ENCODE measurements around the gene KRTAP2-3.
"Not testable (repeated sequence)": the region's sequence is repeated elsewhere in the genome, so short reads cannot be mapped to it uniquely, and the experiment has no call there.

Gene KRTAP2-3

DNA sequence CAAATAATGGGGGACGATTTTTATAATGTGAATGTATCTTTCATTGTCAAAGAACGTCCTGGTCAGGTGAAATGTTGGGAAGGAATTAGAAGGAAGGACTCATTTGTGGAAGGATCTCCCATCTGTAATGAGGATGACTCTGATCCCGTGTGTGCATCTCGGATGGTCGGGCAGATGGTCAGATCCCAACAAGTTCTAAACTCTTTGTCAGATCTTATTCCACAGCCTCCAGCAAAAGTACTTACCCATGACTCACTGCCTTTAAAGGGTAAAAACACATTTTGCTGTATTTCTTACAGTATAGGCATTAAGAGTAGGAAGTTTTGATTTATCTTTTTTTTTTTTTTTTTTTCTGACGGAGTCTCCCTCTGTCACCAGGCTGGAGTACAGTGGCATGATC, 38.6 kb upstream of the KRTAP2-3 start:
- TF ChIP-seq, protein P1, sequence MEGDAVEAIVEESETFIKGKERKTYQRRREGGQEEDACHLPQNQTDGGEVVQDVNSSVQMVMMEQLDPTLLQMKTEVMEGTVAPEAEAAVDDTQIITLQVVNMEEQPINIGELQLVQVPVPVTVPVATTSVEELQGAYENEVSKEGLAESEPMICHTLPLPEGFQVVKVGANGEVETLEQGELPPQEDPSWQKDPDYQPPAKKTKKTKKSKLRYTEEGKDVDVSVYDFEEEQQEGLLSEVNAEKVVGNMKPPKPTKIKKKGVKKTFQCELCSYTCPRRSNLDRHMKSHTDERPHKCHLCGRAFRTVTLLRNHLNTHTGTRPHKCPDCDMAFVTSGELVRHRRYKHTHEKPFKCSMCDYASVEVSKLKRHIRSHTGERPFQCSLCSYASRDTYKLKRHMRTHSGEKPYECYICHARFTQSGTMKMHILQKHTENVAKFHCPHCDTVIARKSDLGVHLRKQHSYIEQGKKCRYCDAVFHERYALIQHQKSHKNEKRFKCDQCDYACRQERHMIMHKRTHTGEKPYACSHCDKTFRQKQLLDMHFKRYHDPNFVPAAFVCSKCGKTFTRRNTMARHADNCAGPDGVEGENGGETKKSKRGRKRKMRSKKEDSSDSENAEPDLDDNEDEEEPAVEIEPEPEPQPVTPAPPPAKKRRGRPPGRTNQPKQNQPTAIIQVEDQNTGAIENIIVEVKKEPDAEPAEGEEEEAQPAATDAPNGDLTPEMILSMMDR (IDR thresholded peaks at IDR 0.05; ENCODE audit: low read depth, low read length) = no peak
- no peak overlapping the region for H3K4me3 ChIP-seq (ENCODE audit: low read depth, low read length)
- DNase-seq (ENCODE audit: low read depth, low spot score) = peak; percentile 31
- in situ Hi-C loops (cut with HindIII; ENCODE audit: low sequenced_read_pairs) = no loop called here

DNA sequence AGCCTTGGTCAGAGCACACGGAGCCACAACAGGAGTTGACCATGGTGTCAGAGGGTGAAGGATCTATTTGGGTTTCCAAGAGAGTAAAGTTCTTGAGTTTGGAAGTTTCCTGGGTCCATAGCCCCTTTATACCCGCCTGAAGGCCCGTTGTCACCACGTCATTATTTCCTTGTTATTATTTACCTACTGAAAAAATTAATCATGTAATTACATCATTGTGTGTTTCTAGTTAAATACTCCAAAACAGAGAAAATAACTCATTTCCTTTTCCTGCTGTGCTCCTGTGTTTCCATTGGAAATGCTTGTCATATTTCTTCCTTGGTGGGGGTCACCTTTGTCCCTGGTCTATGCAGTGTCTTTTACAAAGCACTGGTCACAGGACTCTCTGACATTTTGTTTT, 38.1 kb upstream of the KRTAP2-3 start, which contains the start of gene KRTAP4-8:
TSS of gene KRTAP4-8 (minus strand) at position 101 of the 400 bp plus-strand sequence. CDS start at position 43, 58 bp downstream.
- no peak for DNase-seq (ENCODE audit: low read depth, low spot score)
- in situ Hi-C loops (cut with HindIII; ENCODE audit: low sequenced_read_pairs) = no loop called here
- no peak within 1 kb of the TSS for H3K4me3 ChIP-seq (ENCODE audit: low read depth, low read length)
- TF ChIP-seq, protein P1 (IDR thresholded peaks at IDR 0.05; ENCODE audit: low read depth, low read length) = no peak

GRCh38 chr17:41096055-41096454, 36.1 kb upstream of the KRTAP2-3 start:
- TF ChIP-seq, protein P1 (IDR thresholded peaks at IDR 0.05; ENCODE audit: low read depth, low read length) = no peak
- in situ Hi-C loops (cut with HindIII; ENCODE audit: low sequenced_read_pairs) = no loop called here
- no peak for DNase-seq (ENCODE audit: low read depth, low spot score)
- no peak overlapping the region for H3K4me3 ChIP-seq (ENCODE audit: low read depth, low read length)

DNA sequence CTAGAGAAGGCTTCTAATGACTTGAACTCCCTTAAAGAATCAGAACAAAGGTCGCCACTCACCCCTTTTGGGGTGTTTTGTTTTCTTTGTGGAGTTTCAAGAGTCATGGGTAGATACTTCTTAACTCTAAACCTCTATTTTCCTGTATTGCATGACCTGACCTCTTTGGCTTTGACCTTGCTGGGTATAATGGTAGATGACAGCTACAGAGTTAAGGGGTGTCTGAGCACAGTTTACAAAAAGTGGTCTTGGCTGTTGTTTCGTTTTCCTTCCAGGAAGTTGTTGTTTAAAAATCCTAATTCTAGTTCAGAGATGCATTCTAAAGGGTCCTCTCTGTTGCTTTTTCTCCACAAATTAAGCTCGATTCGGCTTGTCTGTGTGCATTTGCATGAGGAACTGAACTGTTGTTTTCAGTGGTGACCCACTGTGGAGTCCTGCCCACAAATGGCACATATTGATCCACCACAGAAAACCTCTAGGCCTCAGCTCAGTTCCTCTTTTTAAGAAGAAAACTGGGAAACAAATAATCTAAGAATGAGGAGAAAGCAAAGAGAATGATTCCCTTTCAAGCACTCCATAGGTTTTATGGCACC, 28.9 kb upstream of the KRTAP2-3 start:
- H3K4me3 ChIP-seq (ENCODE audit: low read depth, low read length); in situ Hi-C loops (cut with HindIII; ENCODE audit: low sequenced_read_pairs); DNase-seq (ENCODE audit: low read depth, low spot score): not testable (repeated sequence)

- in situ Hi-C loops (cut with HindIII; ENCODE audit: low sequenced_read_pairs); DNase-seq (ENCODE audit: low read depth, low spot score): not testable (repeated sequence)
Observed at GRCh38 chr17:41084100-41084856, 24.4 kb upstream of the KRTAP2-3 start, which contains the start of gene KRTAP4-7. TSS of gene KRTAP4-7 (plus strand) at chr17:41084150. CDS start at chr17:41084207, 57 bp downstream.

DNA sequence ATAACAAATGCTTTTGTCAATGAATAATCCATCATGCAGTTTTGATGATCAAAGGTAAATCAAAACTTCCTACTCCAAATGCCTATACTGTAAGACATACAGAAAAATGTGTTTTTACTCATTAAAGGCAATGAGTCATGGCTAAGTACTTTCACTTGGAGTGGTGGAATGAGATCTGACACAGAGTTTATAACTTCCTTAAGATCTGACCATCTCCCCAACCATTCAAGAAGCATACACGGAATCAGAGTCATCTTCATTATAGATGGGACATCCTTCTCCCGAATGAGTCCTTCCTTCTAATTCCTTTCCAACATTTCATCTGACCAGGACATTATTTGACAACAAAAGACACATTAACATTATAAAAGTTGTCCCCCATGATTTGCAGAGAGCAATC, 23.5 kb upstream of the KRTAP2-3 start:
- in situ Hi-C loops (cut with HindIII; ENCODE audit: low sequenced_read_pairs); DNase-seq (ENCODE audit: low read depth, low spot score); H3K4me3 ChIP-seq (ENCODE audit: low read depth, low read length): not testable (repeated sequence)

More at GRCh38 chr17:41084100-41084856, 24.4 kb upstream of the KRTAP2-3 start, which contains the start of gene KRTAP4-7:
- H3K4me3 ChIP-seq (ENCODE audit: low read depth, low read length) = not testable (repeated sequence)

- DNase-seq (ENCODE audit: low read depth, low spot score) = no peak
- no peak overlapping the region for H3K4me3 ChIP-seq (ENCODE audit: low read depth, low read length)
- in situ Hi-C loops (cut with HindIII; ENCODE audit: low sequenced_read_pairs) = no loop called here
- TF ChIP-seq, protein P1 (IDR thresholded peaks at IDR 0.05; ENCODE audit: low read depth, low read length) = no peak
Observed at GRCh38 chr17:41082626-41083025, 22.7 kb upstream of the KRTAP2-3 start.

DNA sequence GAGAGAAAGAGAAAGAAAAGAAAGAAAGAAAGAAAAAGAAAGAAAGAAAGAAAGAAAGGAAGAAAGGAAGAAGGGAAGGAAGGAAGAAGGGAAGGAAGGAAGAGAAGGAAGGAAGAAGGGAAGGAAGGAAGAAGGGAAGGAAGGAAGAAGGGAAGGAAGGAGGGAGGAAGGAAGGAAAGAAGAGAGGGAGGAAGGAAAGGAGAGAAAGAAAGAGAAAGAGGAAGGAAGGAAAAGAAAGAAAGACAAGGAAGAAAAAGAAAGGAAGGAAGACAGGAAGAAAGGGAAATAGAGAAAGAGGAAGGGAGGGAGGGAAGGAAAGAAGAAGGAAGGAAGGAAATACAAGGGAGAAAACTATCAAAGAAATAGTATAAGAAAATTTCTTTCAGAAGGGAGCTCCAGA, 16.9 kb upstream of the KRTAP2-3 start:
- TF ChIP-seq, protein P1 (IDR thresholded peaks at IDR 0.05; ENCODE audit: low read depth, low read length) = no peak
- in situ Hi-C loops (cut with HindIII; ENCODE audit: low sequenced_read_pairs) = no loop called here
- no peak overlapping the region for H3K4me3 ChIP-seq (ENCODE audit: low read depth, low read length)
- DNase-seq (ENCODE audit: low read depth, low spot score) = no peak

All from astrocyte of the spinal cord (primary cell).